Tongue (tissue), 2 donors: ENCODE results near the gene DSTN. TPM values are rescaled to one million over a fixed set of nuclear protein-coding genes. Genes with fewer than 3 reads are reported as not detected.
A peak's percentile ranks its signal among the peaks of the same experiment; 100 is the strongest.

Experiments
- DNase-seq: peaks from one replicate; pipeline ENCODE4 v3.0.0-alpha.2; 2015
- total RNA-seq: library from RNA; depleted of rRNA; stranded (reverse); fragments of >200 nt; gene quantifications from one replicate; pipeline ENCODE4 v1.2.3, GENCODE V29; 2014

The DSTN gene
- total RNA-seq, 1 donor from 2014 or later, result 244 TPM

GRCh38 chr20:17638835-17639407, 69.0 kb downstream of the DSTN start:
- DNase-seq, result no peak

GRCh38 chr20:17640146-17640874, 70.4 kb downstream of the DSTN start:
- no peak for DNase-seq

GRCh38 chr20:17640875-17641378, 71.1 kb downstream of the DSTN start:
- DNase-seq, result no peak

- DNase-seq, result no peak
Measured at GRCh38 chr20:17641520-17641964, 71.7 kb downstream of the DSTN start.

- DNase-seq, result no peak
Measured at GRCh38 chr20:17641993-17642392, 72.1 kb downstream of the DSTN start.

- DNase-seq, result no peak
Measured at GRCh38 chr20:17642404-17643269, 72.8 kb downstream of the DSTN start.

- peak; percentile 47 for DNase-seq
Measured at GRCh38 chr20:17643531-17644188, 73.8 kb downstream of the DSTN start.

GRCh38 chr20:17644451-17644850, 74.6 kb downstream of the DSTN start:
- DNase-seq, result no peak

GRCh38 chr20:17645010-17645409, 75.1 kb downstream of the DSTN start:
- no peak for DNase-seq

GRCh38 chr20:17645546-17646208, 75.8 kb downstream of the DSTN start:
- no peak for DNase-seq

- DNase-seq, result no peak
Measured at GRCh38 chr20:17646209-17646960, 76.5 kb downstream of the DSTN start.

- peak; percentile 86 for DNase-seq
Measured at GRCh38 chr20:17646961-17647301, 77.1 kb downstream of the DSTN start.

GRCh38 chr20:17647391-17648314, 77.8 kb downstream of the DSTN start:
- no peak for DNase-seq

- DNase-seq, result no peak
Measured at GRCh38 chr20:17648315-17648646, 78.4 kb downstream of the DSTN start.

GRCh38 chr20:17648791-17649730, 79.2 kb downstream of the DSTN start:
- DNase-seq, result no peak

- no peak for DNase-seq
Measured at GRCh38 chr20:17650301-17651128, 80.6 kb downstream of the DSTN start.

GRCh38 chr20:17651129-17651759, 81.4 kb downstream of the DSTN start:
- no peak for DNase-seq
